Adrenal gland (tissue), 12 donors: ENCODE measurements around the gene MSLN. TPM values are rescaled to one million over a fixed set of nuclear protein-coding genes. Genes with fewer than 3 reads are reported as not detected.

Experiments used
- DNase-seq, 7 donors: peaks; one replicate each; pipeline ENCODE4 v3.0.0-alpha.2; 2019 to 2020
- H3K27ac ChIP-seq, 5 donors: fragments of 200-600 bp; sonication (generic) in 4 of 5; 1 replicate in 3 of 5; 2 replicates in 2 of 5; pipeline versions ENCODE4 v1.5.1 to v1.8.0; 2016 to 2020; ENCODE audit warnings: mild to moderate bottlenecking in 1 of 5
- H3K27me3 ChIP-seq: fragments of 200-600 bp; 2 replicates; pipeline ENCODE4 v1.8.0; 2021
- H3K36me3 ChIP-seq, 2 donors: fragments of 200-600 bp; replicated peaks in 1 of 2; 1 replicate in 1 of 2; 2 replicates in 1 of 2; pipeline versions ENCODE4 v1.5.1 to v1.8.0; 2018 to 2022
- H3K4me1 ChIP-seq, 2 donors: fragments of 200-600 bp; replicated peaks in 1 of 2; 1 replicate in 1 of 2; 2 replicates in 1 of 2; pipeline versions ENCODE4 v1.5.1 to v1.8.0; 2018 to 2021
- H3K4me3 ChIP-seq, 4 donors: fragments of 200-600 bp; sonication (generic) in 3 of 4; one replicate each; pipeline ENCODE4 v1.5.1; 2016 to 2018
- H3K9me3 ChIP-seq, 3 donors: fragments of 200-600 bp; sonication (generic) in 1 of 3; replicated peaks in 1 of 3; 1 replicate in 2 of 3; 2 replicates in 1 of 3; pipeline versions ENCODE4 v1.5.1 to v1.8.0; 2016 to 2021
- POLR2A ChIP-seq, 2 donors: fragments of 450-650 bp; IDR thresholded peaks; one replicate each; pipeline ENCODE4 v1.6.1; 2017; ENCODE audit warnings: antibody characterized with exemption in 2 of 2, mild to moderate bottlenecking in 2 of 2, moderate library complexity in 1 of 2
- WGBS, 4 donors: extraction: QIAGEN DNeasy Blood & Tissue Kit in 2 of 4; methylation state at CpG; one replicate each; pipeline versions ENCODE4 v1.1.5 to v1.1.7; 2013 to 2017; 5-methylcytosine and 5-hydroxymethylcytosine counted together
- intact Hi-C, 2 donors: fragments of 100-400 bp; cut with DNase I; formaldehyde crosslinking; loops; one replicate each; pipeline versions ENCODE4 v1.14.1 to v1.15.0; 2022 to 2023
- polyA plus RNA-seq, 3 donors: library from polyadenylated mRNA; stranded (reverse); fragments of 200-250 nt in 2 of 3; fragments of 350-450 nt in 1 of 3; fragmentation: Illumina TruSeq in 1 of 3; extraction: RNeasy Lipid Tissue Mini Kit (QIAGEN cat#74804) in 1 of 3; gene quantifications; one replicate each; pipeline ENCODE4 v1.2.3, GENCODE V29; 2013 to 2014
- total RNA-seq, 9 donors: library from RNA; depleted of rRNA in 4 of 9; stranded (reverse); fragments of >200 nt in 4 of 9; fragments of 120-200 nt in 1 of 9; fragmentation: NEBNext Ultra II Directional in 1 of 9; extraction: Animal tissue kit (Norgen Biotek cat#: 25700) in 1 of 9; gene quantifications; one replicate each; pipeline versions ENCODE4 v1.1.0 to v1.2.4, GENCODE V29; 2013 to 2023
- TF ChIP-seq, protein P1 (sequence below), 6 experiments: fragments of 450-650 bp in 4 of 6; fragments of 200-600 bp in 2 of 6; sonication (generic) in 1 of 6; IDR thresholded peaks; 1 replicate in 5 of 6; 2 replicates in 1 of 6; pipeline versions ENCODE4 v1.5.1 to v1.8.0; 2016 to 2021; ENCODE audit warnings: antibody characterized with exemption in 6 of 6, mild to moderate bottlenecking in 2 of 6, moderate library complexity in 1 of 6
- donor health status: healthy with polysubstance abuse.
- donor health status: Bipolar disorder and iron deficiency.
- donor health status: DM: yes; HTN: yes; CAD: no.
- donor health status: DM: no; HTN: no; CAD: no.
- donor health status: DM: no; HTN: no; CAD: no.
- donor health status: DM: yes; HTN: yes; CAD: no.

Gene MSLN
- total and polyA plus RNA-seq, 12 donors = 0.13 to 0.46 (median 0.30) TPM; not detected in 8

- no peak for DNase-seq
- H3K27me3 ChIP-seq = no peaks in the 10 kb centered on the region
- no peak for TF ChIP-seq POLR2A (IDR thresholded peaks at IDR 0.05)
- TF ChIP-seq, protein P1, sequence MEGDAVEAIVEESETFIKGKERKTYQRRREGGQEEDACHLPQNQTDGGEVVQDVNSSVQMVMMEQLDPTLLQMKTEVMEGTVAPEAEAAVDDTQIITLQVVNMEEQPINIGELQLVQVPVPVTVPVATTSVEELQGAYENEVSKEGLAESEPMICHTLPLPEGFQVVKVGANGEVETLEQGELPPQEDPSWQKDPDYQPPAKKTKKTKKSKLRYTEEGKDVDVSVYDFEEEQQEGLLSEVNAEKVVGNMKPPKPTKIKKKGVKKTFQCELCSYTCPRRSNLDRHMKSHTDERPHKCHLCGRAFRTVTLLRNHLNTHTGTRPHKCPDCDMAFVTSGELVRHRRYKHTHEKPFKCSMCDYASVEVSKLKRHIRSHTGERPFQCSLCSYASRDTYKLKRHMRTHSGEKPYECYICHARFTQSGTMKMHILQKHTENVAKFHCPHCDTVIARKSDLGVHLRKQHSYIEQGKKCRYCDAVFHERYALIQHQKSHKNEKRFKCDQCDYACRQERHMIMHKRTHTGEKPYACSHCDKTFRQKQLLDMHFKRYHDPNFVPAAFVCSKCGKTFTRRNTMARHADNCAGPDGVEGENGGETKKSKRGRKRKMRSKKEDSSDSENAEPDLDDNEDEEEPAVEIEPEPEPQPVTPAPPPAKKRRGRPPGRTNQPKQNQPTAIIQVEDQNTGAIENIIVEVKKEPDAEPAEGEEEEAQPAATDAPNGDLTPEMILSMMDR (IDR thresholded peaks at IDR 0.05) = no peak
These were observed 5.7 kb downstream of the MSLN start for GRCh38 chr16:766008-766819.

DNA sequence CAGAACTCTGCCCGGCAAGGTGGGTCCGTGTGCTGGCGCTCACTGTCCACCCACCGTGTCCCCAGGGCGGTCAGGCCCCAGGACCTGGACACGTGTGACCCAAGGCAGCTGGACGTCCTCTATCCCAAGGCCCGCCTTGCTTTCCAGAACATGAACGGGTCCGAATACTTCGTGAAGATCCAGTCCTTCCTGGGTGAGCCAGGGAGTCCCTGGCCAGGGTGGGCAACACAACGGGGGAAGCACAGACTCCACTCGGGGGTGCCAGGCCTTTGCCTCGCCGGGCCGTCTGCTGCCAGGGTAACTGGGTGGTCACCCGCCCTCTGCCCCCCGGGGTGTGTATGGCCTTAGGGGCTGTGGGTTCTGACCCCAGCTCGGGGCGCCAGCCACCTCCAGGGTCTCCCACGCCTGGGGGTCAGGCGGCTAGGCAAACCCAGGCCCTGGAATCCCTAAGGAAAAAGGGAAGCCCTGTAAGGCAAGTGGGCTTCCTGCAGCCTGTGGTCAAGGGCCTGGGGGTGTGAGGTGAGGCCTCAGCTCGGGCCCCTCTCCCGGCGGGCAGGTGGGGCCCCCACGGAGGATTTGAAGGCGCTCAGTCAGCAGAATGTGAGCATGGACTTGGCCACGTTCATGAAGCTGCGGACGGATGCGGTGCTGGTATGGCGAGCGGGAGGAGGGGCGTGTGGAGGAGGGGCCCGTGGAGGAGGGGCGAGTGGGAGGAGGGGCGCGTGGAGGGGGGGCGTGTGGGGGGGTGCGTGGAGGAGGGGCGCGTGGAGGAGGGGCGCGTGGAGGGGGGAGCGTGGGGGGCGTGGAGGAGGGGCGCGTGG is 6.5 kb downstream of the MSLN start:
- Histone ChIP-seq H3K27ac (no peak overlapping the region), H3K36me3 (no peaks in the 10 kb centered on the region), H3K4me1 (no peaks in the 10 kb centered on the region), H3K4me3 (no peak overlapping the region), H3K27me3 (no peaks in the 10 kb centered on the region), H3K9me3 (no peaks in the 10 kb centered on the region)
- WGBS, 4 donors = 63 to 72% (median 67%) methylated on average over 9 to 39 of the region's 48 CpGs
- no peak for TF ChIP-seq POLR2A (IDR thresholded peaks at IDR 0.05)
- TF ChIP-seq, protein P1 (IDR thresholded peaks at IDR 0.05) = no peak
- DNase-seq = no peak
- intact Hi-C loops = no loop called here

More at GRCh38 chr16:766008-766819, 5.7 kb downstream of the MSLN start:
- WGBS, 4 donors = 82 to 87% (median 83%) methylated on average over 17 to 29 of the region's 29 CpGs
- Histone ChIP-seq H3K27ac (no peak overlapping the region), H3K9me3 (no peaks in the 10 kb centered on the region), H3K4me3 (no peak overlapping the region), H3K4me1 (no peaks in the 10 kb centered on the region), H3K36me3 (no peaks in the 10 kb centered on the region)
- intact Hi-C loops = no loop called here

DNA sequence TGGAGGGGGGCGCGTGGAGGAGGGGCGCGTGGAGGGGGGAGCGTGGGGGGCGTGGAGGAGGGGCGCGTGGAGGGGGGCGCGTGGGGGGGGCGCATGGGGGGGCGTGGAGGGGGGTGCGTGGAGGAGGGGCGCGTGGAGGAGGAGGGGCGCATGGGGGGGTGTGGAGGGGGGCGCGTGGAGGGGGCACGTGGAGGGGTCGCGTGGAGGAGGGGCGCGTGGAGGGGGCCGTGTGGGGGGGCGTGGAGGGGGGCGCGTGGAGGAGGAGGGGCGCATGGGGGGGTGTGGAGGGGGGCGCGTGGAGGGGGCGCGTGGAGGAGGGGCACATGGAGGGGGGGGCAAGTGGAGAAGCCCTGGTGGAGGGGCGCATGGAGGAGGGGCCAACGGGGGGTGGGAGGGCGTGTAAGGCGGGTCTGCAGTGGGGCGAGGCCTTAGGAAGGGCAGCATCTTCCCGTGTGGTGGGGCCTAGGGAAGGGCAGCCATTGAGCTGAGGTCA is 7.3 kb downstream of the MSLN start:
- Histone ChIP-seq H3K9me3 (no peaks in the 10 kb centered on the region), H3K4me3 (no peak overlapping the region), H3K27me3 (no peaks in the 10 kb centered on the region), H3K27ac (no peak overlapping the region), H3K4me1 (no peaks in the 10 kb centered on the region), H3K36me3 (no peaks in the 10 kb centered on the region)
- no peak for DNase-seq
- no peak for TF ChIP-seq POLR2A (IDR thresholded peaks at IDR 0.05)
- TF ChIP-seq, protein P1 (IDR thresholded peaks at IDR 0.05) = no peak
- WGBS, 4 donors = 20 to 60% (median 52%) methylated on average over 1 to 23 of the region's 38 CpGs
- intact Hi-C loops = no loop called here

DNA sequence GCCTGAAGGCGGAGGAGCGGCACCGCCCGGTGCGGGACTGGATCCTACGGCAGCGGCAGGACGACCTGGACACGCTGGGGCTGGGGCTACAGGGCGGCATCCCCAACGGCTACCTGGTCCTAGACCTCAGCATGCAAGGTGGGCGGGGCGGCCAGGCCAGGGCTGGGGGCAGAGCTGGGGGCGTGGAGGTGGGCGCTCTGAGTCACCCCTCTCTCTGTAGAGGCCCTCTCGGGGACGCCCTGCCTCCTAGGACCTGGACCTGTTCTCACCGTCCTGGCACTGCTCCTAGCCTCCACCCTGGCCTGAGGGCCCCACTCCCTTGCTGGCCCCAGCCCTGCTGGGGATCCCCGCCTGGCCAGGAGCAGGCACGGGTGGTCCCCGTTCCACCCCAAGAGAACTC is 7.9 kb downstream of the MSLN start:
- WGBS, 4 donors = 55 to 86% (median 83%) methylated on average over 9 to 21 of the region's 21 CpGs
- intact Hi-C loops = no loop called here
- H3K27me3 ChIP-seq = no peaks in the 10 kb centered on the region

More for the DNA sequence above, 7.9 kb downstream of the MSLN start:
- no peak for DNase-seq
- no peaks in the 10 kb centered on the region for H3K9me3 ChIP-seq
- no peaks in the 10 kb centered on the region for H3K36me3 ChIP-seq
- no peak for TF ChIP-seq POLR2A (IDR thresholded peaks at IDR 0.05)
- TF ChIP-seq, protein P1 (IDR thresholded peaks at IDR 0.05) = no peak
- no peak overlapping the region for H3K27ac ChIP-seq
- H3K4me3 ChIP-seq = no peak overlapping the region
- H3K4me1 ChIP-seq = no peaks in the 10 kb centered on the region
